ENCODE results near the gene NPL. TPM values are rescaled to one million over a fixed set of nuclear protein-coding genes. Genes with fewer than 3 reads are reported as not detected.

NPL gene
- total and polyA plus RNA-seq, 2 donors (not counting 1 experiment from before 2014, with no cell fraction given), result 1.4 to 2.6 TPM

- Histone ChIP-seq H3K4me3 (replicated peaks in 1 of 4; ENCODE audit: control extremely low read depth in 1 of 4, insufficient read depth in 1 of 4, low read depth in 3 of 4, low read length in 4 of 4) (no peak overlapping the region), H3K27ac (ENCODE audit: insufficient read depth, low read length) (no peak overlapping the region)
Observed at GRCh38 chr1:182766050-182766449, 23.5 kb upstream of the NPL start.

DNA sequence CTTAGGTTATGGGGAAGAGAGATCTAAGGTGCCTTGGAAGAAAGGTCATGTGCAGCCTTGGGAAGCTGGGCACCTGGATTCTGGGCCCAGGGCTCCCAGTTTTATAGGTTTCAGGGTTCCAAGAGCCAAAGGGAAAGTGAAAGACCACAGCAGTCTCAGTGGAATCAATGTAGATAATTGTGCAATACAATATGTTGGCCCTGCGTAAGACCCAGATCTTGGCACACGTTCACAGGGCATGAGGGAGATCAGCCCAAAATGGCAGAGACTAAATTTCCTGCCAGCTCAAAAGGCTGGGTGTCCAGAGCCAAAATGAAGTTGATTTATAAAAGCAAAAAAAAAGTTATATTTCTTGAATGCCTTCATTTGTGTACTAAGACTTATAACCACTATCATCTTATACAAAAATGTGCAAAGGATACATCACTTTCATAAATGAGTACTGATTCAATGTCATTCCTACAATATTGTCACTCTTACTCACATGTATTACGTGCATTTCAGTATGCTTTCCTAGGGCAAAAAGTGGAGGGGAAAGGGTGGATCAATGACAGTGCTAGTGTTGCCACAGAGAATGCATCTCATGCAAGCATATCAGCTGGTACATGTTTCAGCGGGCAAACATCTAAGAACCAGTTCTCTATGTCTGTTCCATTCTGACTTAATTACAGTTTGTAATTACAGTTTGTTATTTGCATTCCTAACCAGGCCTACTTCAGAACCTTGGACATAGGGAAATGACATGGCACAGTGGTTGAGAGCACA is 22.5 kb upstream of the NPL start:
- TF ChIP-seq, protein P1, sequence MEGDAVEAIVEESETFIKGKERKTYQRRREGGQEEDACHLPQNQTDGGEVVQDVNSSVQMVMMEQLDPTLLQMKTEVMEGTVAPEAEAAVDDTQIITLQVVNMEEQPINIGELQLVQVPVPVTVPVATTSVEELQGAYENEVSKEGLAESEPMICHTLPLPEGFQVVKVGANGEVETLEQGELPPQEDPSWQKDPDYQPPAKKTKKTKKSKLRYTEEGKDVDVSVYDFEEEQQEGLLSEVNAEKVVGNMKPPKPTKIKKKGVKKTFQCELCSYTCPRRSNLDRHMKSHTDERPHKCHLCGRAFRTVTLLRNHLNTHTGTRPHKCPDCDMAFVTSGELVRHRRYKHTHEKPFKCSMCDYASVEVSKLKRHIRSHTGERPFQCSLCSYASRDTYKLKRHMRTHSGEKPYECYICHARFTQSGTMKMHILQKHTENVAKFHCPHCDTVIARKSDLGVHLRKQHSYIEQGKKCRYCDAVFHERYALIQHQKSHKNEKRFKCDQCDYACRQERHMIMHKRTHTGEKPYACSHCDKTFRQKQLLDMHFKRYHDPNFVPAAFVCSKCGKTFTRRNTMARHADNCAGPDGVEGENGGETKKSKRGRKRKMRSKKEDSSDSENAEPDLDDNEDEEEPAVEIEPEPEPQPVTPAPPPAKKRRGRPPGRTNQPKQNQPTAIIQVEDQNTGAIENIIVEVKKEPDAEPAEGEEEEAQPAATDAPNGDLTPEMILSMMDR (conservative IDR thresholded peaks at IDR 0.05 in 1 of 2, IDR thresholded peaks at IDR 0.05 in 1 of 2; ENCODE audit: low read depth in 1 of 2, low read length in 2 of 2), result no peak
- TF ChIP-seq EZH2 (IDR thresholded peaks at IDR 0.05; ENCODE audit: low read length, missing control alignments), result no peak
- DNase-seq (ENCODE audit: low read depth in 2 of 2), result no peak

More at GRCh38 chr1:182766050-182766449, 23.5 kb upstream of the NPL start:
- H3K4me2 ChIP-seq (ENCODE audit: extremely low read depth, insufficient read depth, low read length), result no peak overlapping the region
- no peak for DNase-seq (ENCODE audit: low read depth in 2 of 2)
- H3K27me3 ChIP-seq (ENCODE audit: control insufficient read depth, insufficient read depth, low read length), result no peaks in the 10 kb centered on the region
- no peaks in the 10 kb centered on the region for H3K79me2 ChIP-seq (ENCODE audit: control insufficient read depth, insufficient read depth, low read length)
- H3K9ac ChIP-seq (ENCODE audit: insufficient read depth, low read length), result no peak overlapping the region
- H3K9me3 ChIP-seq (ENCODE audit: control insufficient read depth, insufficient read depth, low read depth, low read length), result no peaks in the 10 kb centered on the region
- H4K20me1 ChIP-seq (ENCODE audit: control insufficient read depth, extremely low read depth, insufficient read depth, low read length), result no peaks in the 10 kb centered on the region
- H2AFZ ChIP-seq (ENCODE audit: low read length), result no peak overlapping the region
- no peaks in the 10 kb centered on the region for H3K4me1 ChIP-seq (ENCODE audit: control insufficient read depth, extremely low read depth, insufficient read depth, low read length)
- no peaks in the 10 kb centered on the region for H3K36me3 ChIP-seq (ENCODE audit: control insufficient read depth, insufficient read depth, low read length)
- TF ChIP-seq, protein P1 (conservative IDR thresholded peaks at IDR 0.05 in 1 of 2, IDR thresholded peaks at IDR 0.05 in 1 of 2; ENCODE audit: low read depth in 1 of 2, low read length in 2 of 2), result no peak
- TF ChIP-seq EZH2 (IDR thresholded peaks at IDR 0.05; ENCODE audit: low read length, missing control alignments), result no peak

DNA sequence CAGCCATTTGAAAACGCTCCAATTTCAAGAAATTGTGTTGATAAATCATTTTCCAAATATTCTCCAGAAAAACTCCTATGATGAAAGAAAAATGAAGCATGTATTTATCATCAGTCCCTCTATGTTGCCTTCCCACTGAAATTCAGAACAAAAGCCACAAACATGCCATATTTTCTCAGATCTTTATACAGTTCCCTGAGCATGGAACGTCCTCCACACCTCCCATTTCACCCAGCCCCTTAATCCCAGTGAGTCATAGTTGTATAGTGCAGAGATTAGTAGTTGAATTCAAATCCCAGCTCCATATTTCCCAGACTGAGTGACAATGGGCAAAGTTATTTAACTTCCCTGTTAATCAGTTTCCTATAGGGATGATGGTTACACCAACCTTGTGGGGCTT is 20.6 kb upstream of the NPL start:
- Histone ChIP-seq H3K4me3 (replicated peaks in 1 of 4; ENCODE audit: control extremely low read depth in 1 of 4, insufficient read depth in 1 of 4, low read depth in 3 of 4, low read length in 4 of 4) (no peak overlapping the region), H2AFZ (ENCODE audit: low read length) (no peak overlapping the region), H3K27ac (ENCODE audit: insufficient read depth, low read length) (no peak overlapping the region), H3K4me1 (ENCODE audit: control insufficient read depth, extremely low read depth, insufficient read depth, low read length) (no peaks in the 10 kb centered on the region), H3K36me3 (ENCODE audit: control insufficient read depth, insufficient read depth, low read length) (no peaks in the 10 kb centered on the region), H3K27me3 (ENCODE audit: control insufficient read depth, insufficient read depth, low read length) (no peaks in the 10 kb centered on the region), H3K4me2 (ENCODE audit: extremely low read depth, insufficient read depth, low read length) (no peak overlapping the region), H3K9me3 (ENCODE audit: control insufficient read depth, insufficient read depth, low read depth, low read length) (no peaks in the 10 kb centered on the region), H4K20me1 (ENCODE audit: control insufficient read depth, extremely low read depth, insufficient read depth, low read length) (no peaks in the 10 kb centered on the region), H3K79me2 (ENCODE audit: control insufficient read depth, insufficient read depth, low read length) (no peaks in the 10 kb centered on the region), H3K9ac (ENCODE audit: insufficient read depth, low read length) (no peak overlapping the region)
- peak in 1 of 2 donors; percentile 64 for DNase-seq (ENCODE audit: low read depth in 2 of 2)
- TF ChIP-seq, protein P1 (conservative IDR thresholded peaks at IDR 0.05 in 1 of 2, IDR thresholded peaks at IDR 0.05 in 1 of 2; ENCODE audit: low read depth in 1 of 2, low read length in 2 of 2), result no peak
- no peak for TF ChIP-seq EZH2 (IDR thresholded peaks at IDR 0.05; ENCODE audit: low read length, missing control alignments)

More for the DNA sequence above, 22.5 kb upstream of the NPL start:
- H3K79me2 ChIP-seq (ENCODE audit: control insufficient read depth, insufficient read depth, low read length), result no peaks in the 10 kb centered on the region
- H2AFZ ChIP-seq (ENCODE audit: low read length), result no peak overlapping the region
- no peak overlapping the region for H3K4me2 ChIP-seq (ENCODE audit: extremely low read depth, insufficient read depth, low read length)
- H3K9me3 ChIP-seq (ENCODE audit: control insufficient read depth, insufficient read depth, low read depth, low read length), result no peaks in the 10 kb centered on the region
- no peak overlapping the region for H3K9ac ChIP-seq (ENCODE audit: insufficient read depth, low read length)
- H3K27me3 ChIP-seq (ENCODE audit: control insufficient read depth, insufficient read depth, low read length), result no peaks in the 10 kb centered on the region
- H3K4me1 ChIP-seq (ENCODE audit: control insufficient read depth, extremely low read depth, insufficient read depth, low read length), result no peaks in the 10 kb centered on the region
- H3K4me3 ChIP-seq (replicated peaks in 1 of 4; ENCODE audit: control extremely low read depth in 1 of 4, insufficient read depth in 1 of 4, low read depth in 3 of 4, low read length in 4 of 4), result no peak overlapping the region
- no peaks in the 10 kb centered on the region for H4K20me1 ChIP-seq (ENCODE audit: control insufficient read depth, extremely low read depth, insufficient read depth, low read length)
- no peak overlapping the region for H3K27ac ChIP-seq (ENCODE audit: insufficient read depth, low read length)
- no peaks in the 10 kb centered on the region for H3K36me3 ChIP-seq (ENCODE audit: control insufficient read depth, insufficient read depth, low read length)
